ENCODE measurements around the gene SUFU. TPM values are rescaled to one million over a fixed set of nuclear protein-coding genes. Genes with fewer than 3 reads are reported as not detected.

The SUFU gene
- total and polyA plus RNA-seq, 10 donors: 2.0 to 21.9 (median 13.0) TPM

DNA sequence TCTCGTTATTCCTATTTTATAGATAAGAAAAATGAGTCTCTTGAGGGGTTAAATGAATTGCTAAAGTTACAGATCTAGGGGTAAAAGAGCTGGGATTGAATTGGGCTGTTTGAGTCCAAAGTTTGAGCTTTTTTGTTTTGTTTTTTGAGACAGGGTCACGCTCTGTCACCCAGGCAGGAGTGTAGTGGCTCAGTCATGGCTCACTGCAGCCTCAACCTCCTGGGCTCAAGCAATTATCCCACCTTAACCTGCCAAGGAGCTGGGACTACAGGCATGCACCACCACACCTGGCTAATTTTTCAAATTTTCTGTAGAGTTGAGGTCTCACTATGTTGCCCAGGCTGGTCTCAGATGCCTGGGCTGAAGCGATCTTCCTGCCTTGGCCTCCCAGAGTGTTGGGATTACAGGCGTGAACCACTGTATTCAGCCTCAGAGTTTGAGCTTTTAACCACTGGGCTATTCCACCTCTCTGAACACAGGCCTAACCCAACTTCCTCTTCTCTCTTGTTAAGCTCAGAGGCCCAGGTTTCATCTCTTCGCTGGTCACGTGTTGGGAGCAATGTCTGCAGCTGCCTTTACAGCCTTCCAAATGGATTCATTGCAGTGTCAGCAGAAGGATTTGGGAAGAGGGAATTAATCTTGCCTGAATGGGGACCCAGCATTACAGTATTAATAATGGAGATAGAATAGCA, 8.0 kb downstream of the SUFU start:
- TF ChIP-seq, protein P1, sequence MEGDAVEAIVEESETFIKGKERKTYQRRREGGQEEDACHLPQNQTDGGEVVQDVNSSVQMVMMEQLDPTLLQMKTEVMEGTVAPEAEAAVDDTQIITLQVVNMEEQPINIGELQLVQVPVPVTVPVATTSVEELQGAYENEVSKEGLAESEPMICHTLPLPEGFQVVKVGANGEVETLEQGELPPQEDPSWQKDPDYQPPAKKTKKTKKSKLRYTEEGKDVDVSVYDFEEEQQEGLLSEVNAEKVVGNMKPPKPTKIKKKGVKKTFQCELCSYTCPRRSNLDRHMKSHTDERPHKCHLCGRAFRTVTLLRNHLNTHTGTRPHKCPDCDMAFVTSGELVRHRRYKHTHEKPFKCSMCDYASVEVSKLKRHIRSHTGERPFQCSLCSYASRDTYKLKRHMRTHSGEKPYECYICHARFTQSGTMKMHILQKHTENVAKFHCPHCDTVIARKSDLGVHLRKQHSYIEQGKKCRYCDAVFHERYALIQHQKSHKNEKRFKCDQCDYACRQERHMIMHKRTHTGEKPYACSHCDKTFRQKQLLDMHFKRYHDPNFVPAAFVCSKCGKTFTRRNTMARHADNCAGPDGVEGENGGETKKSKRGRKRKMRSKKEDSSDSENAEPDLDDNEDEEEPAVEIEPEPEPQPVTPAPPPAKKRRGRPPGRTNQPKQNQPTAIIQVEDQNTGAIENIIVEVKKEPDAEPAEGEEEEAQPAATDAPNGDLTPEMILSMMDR (IDR thresholded peaks at IDR 0.05 in 8 of 11, conservative IDR thresholded peaks at IDR 0.05 in 3 of 11): no peak
- TF ChIP-seq POLR2AphosphoS5 (IDR thresholded peaks at IDR 0.05): peak in 1 of 3 donors; percentile 16
- DNase-seq: peak; percentile 64
- H3K27me3 ChIP-seq (replicated peaks in 1 of 7): no peaks in the 10 kb centered on the region
- peaks cover 10 to 52% (median 28%) of the 10 kb centered on the region in 6 donors for H3K4me1 ChIP-seq
- intact Hi-C loops (cut with DNase I; ENCODE audit: low total_unique reads): no loop called here
- 49 to 65% (median 53%) methylated on average over 6 of the region's 6 CpGs for WGBS, 5 donors
- H3K9me3 ChIP-seq: no peaks in the 10 kb centered on the region
- no peak overlapping the region for H3K4me3 ChIP-seq
- peaks cover 0 to 90% (median 36%) of the 10 kb centered on the region in 6 donors for H3K36me3 ChIP-seq
- peak overlapping the region in 5 of 8 donors; percentile 40 to 75 (median 60) for H3K27ac ChIP-seq

DNA sequence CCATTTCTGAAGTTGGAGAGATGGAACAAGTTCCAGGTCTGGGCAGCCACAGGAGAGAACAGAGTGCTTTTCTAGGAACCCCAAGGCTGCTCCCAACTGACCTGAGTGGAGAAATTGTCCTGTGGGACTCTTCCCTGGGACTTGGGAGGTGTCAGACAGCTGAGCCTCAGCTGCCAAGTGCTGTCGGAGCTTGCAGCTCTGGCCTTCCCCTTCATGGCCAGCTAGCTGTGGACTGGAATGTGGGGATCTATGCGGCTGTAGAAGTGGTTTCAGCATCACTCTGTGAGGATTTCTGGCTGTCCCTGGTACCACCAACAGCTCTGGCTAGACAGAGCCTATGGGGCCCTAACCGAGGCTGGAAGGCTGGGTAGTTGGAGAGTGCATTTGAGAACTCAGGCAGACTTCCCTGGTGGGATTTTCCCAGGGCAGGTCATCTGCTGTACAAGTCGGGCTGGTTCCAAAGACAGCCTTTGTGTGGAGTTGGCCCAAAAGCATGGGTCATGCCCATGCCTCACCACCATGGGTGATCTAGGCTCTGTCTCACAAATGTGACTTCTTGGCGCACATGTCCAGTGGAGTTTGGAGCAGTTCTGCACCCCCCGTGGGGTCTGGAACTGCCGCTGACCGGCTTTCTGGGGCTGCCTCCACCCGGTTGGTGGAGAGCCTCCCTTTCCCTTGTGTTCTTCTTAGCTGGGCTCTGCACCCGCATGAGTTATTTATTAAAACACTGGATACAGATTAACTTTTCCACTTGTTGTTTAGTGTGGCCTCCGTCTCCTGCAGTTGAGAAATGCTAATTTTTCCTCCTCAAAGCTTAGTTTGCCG, 10.9 kb downstream of the SUFU start:
- TF ChIP-seq POLR2A (IDR thresholded peaks at IDR 0.05) (no peak), POLR2AphosphoS5 (IDR thresholded peaks at IDR 0.05) (no peak)
- TF ChIP-seq, protein P1 (IDR thresholded peaks at IDR 0.05 in 8 of 11, conservative IDR thresholded peaks at IDR 0.05 in 3 of 11): no peak
- DNase-seq: peak; percentile 48
- WGBS, 5 donors: 91 to 95% (median 94%) methylated on average over 9 to 12 of the region's 12 CpGs
- H3K27me3 ChIP-seq (replicated peaks in 1 of 7): no peaks in the 10 kb centered on the region
- H3K4me1 ChIP-seq: peaks cover 10 to 23% (median 15%) of the 10 kb centered on the region in 6 donors
- intact Hi-C loops (cut with DNase I; ENCODE audit: low total_unique reads): no loop called here
- peaks cover 0 to 97% (median 31%) of the 10 kb centered on the region in 6 donors for H3K36me3 ChIP-seq
- H3K9me3 ChIP-seq: no peaks in the 10 kb centered on the region
- no peak overlapping the region for H3K4me3 ChIP-seq
- H3K27ac ChIP-seq: no peak overlapping the region

DNA sequence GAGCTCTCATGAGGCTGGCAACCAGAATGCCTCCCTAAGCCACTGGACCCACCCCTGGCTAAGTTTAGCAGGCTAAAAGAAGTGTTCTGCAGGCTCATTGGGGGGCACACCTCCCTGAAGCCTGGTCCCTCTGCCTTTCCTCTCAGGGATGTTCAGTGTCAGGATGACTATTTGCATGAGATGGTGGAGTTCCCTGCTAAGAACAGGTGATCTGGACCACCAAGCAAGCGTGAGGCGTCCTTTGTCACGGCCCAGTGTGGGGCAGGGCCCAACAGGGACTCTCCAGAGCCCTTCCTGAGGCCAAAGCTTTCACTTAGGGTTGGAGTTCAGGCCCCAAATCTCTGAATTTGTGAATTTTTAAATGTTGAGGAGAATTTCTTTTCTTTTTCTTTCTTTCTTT, 12.0 kb downstream of the SUFU start:
- WGBS, 5 donors: 90 to 98% (median 93%) methylated on average over 3 of the region's 3 CpGs
- intact Hi-C loops (cut with DNase I; ENCODE audit: low total_unique reads): no loop called here
- no peak overlapping the region for H3K27ac ChIP-seq
- DNase-seq: peak; percentile 21
- no peaks in the 10 kb centered on the region for H3K9me3 ChIP-seq
- peaks cover 0 to 88% (median 25%) of the 10 kb centered on the region in 6 donors for H3K36me3 ChIP-seq
- no peak overlapping the region for H3K4me3 ChIP-seq
- H3K27me3 ChIP-seq (replicated peaks in 1 of 7): no peaks in the 10 kb centered on the region
- H3K4me1 ChIP-seq: peaks cover 10 to 18% (median 13%) of the 10 kb centered on the region in 6 donors
- TF ChIP-seq POLR2A (IDR thresholded peaks at IDR 0.05) (no peak), POLR2AphosphoS5 (IDR thresholded peaks at IDR 0.05) (no peak)
- TF ChIP-seq, protein P1 (IDR thresholded peaks at IDR 0.05 in 8 of 11, conservative IDR thresholded peaks at IDR 0.05 in 3 of 11): no peak

DNA sequence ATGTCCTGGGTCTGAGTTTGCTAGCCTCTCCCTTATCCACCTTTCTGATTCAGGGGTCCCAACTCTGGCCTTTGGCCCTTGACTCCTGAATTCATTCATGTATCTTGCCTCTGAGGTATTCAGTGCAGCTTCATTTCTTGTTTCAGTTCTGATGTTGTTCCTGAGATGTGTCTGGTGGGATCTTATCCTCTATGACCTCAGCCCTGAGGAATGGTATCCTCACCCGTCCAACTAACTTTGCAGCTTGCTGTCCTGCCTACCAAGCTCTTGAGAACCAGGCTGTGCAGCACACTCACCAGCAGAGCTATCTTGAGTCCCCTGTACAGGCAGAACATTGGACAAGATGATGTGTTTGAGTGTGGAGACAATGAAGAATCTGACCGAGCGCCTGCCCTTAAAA, 13.8 kb downstream of the SUFU start:
- DNase-seq: peak; percentile 9
- TF ChIP-seq POLR2AphosphoS5 (IDR thresholded peaks at IDR 0.05) (no peak), POLR2A (IDR thresholded peaks at IDR 0.05) (no peak)
- TF ChIP-seq, protein P1 (IDR thresholded peaks at IDR 0.05 in 8 of 11, conservative IDR thresholded peaks at IDR 0.05 in 3 of 11): no peak
- intact Hi-C loops (cut with DNase I; ENCODE audit: low total_unique reads): no loop called here

More for the DNA sequence above, 13.8 kb downstream of the SUFU start:
- Histone ChIP-seq H3K27ac (no peak overlapping the region), H3K27me3 (replicated peaks in 1 of 7) (no peaks in the 10 kb centered on the region), H3K9me3 (no peaks in the 10 kb centered on the region), H3K4me3 (no peak overlapping the region), H3K36me3 (peaks cover 0 to 79% (median 20%) of the 10 kb centered on the region in 6 donors), H3K4me1 (peaks cover 0 to 3% (median 0%) of the 10 kb centered on the region in 6 donors)
- 90 to 96% (median 94%) methylated on average over 3 of the region's 3 CpGs for WGBS, 5 donors

Data from spleen (tissue), 11 donors.